ENCODE data around the gene COL2A1.

The COL2A1 gene

GRCh38 chr12:47988073-47989022 is 15.9 kb downstream of the COL2A1 start:
- ATAC-seq, result peak; percentile 25; the same call in 2 of the 3 replicates
- TF ChIP-seq PPARA (CRISPR knock-in tag; IDR thresholded peaks at IDR 0.05; ENCODE audit: borderline replicate concordance) (no peak), BACH2 (CRISPR knock-in tag; IDR thresholded peaks at IDR 0.05; ENCODE audit: borderline replicate concordance) (no peak), ISL1 (CRISPR knock-in tag; IDR thresholded peaks at IDR 0.05) (no peak), GLIS3 (CRISPR knock-in tag; IDR thresholded peaks at IDR 0.05) (no peak)

- ATAC-seq, result no peak; the same call in 2 of the 3 replicates
- TF ChIP-seq CREB5 (CRISPR knock-in tag; IDR thresholded peaks at IDR 0.05; ENCODE audit: low read depth), result no peak
- TF ChIP-seq ZC3H10 (CRISPR knock-in tag; IDR thresholded peaks at IDR 0.05), result no peak
- no peak for TF ChIP-seq PPARA (CRISPR knock-in tag; IDR thresholded peaks at IDR 0.05; ENCODE audit: borderline replicate concordance)
- TF ChIP-seq PATZ1 (CRISPR knock-in tag; IDR thresholded peaks at IDR 0.05; ENCODE audit: borderline replicate concordance), result no peak
- no peak for TF ChIP-seq BACH2 (CRISPR knock-in tag; IDR thresholded peaks at IDR 0.05; ENCODE audit: borderline replicate concordance)
- TF ChIP-seq, protein P1, sequence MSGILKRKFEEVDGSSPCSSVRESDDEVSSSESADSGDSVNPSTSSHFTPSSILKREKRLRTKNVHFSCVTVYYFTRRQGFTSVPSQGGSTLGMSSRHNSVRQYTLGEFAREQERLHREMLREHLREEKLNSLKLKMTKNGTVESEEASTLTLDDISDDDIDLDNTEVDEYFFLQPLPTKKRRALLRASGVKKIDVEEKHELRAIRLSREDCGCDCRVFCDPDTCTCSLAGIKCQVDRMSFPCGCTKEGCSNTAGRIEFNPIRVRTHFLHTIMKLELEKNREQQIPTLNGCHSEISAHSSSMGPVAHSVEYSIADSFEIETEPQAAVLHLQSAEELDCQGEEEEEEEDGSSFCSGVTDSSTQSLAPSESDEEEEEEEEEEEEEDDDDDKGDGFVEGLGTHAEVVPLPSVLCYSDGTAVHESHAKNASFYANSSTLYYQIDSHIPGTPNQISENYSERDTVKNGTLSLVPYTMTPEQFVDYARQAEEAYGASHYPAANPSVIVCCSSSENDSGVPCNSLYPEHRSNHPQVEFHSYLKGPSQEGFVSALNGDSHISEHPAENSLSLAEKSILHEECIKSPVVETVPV (CRISPR knock-in tag; IDR thresholded peaks at IDR 0.05), result no peak
- no peak for TF ChIP-seq ZNF70 (CRISPR knock-in tag; IDR thresholded peaks at IDR 0.05)
- TF ChIP-seq TSHZ2 (CRISPR knock-in tag; IDR thresholded peaks at IDR 0.05), result no peak
- no peak for TF ChIP-seq ZNF8 (CRISPR knock-in tag; IDR thresholded peaks at IDR 0.05)
- no peak for TF ChIP-seq RARB (CRISPR knock-in tag; IDR thresholded peaks at IDR 0.05)
- TF ChIP-seq, protein P2, sequence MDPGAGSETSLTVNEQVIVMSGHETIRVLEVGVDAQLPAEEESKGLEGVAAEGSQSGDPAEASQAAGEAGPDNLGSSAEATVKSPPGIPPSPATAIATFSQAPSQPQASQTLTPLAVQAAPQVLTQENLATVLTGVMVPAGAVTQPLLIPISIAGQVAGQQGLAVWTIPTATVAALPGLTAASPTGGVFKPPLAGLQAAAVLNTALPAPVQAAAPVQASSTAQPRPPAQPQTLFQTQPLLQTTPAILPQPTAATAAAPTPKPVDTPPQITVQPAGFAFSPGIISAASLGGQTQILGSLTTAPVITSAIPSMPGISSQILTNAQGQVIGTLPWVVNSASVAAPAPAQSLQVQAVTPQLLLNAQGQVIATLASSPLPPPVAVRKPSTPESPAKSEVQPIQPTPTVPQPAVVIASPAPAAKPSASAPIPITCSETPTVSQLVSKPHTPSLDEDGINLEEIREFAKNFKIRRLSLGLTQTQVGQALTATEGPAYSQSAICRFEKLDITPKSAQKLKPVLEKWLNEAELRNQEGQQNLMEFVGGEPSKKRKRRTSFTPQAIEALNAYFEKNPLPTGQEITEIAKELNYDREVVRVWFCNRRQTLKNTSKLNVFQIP (CRISPR knock-in tag; IDR thresholded peaks at IDR 0.05; ENCODE audit: borderline replicate concordance, low read depth), result no peak
- no peak for TF ChIP-seq ZFP3 (CRISPR knock-in tag; IDR thresholded peaks at IDR 0.05)
- TF ChIP-seq ZFP30 (CRISPR knock-in tag; IDR thresholded peaks at IDR 0.05), result no peak
- no peak for TF ChIP-seq ISL1 (CRISPR knock-in tag; IDR thresholded peaks at IDR 0.05)
- no peak for TF ChIP-seq GLIS3 (CRISPR knock-in tag; IDR thresholded peaks at IDR 0.05)
- no peak for TF ChIP-seq TCF4 (CRISPR knock-in tag; IDR thresholded peaks at IDR 0.05; ENCODE audit: borderline replicate concordance)
These were observed 16.7 kb downstream of the COL2A1 start for GRCh38 chr12:47987411-47988072.

DNA sequence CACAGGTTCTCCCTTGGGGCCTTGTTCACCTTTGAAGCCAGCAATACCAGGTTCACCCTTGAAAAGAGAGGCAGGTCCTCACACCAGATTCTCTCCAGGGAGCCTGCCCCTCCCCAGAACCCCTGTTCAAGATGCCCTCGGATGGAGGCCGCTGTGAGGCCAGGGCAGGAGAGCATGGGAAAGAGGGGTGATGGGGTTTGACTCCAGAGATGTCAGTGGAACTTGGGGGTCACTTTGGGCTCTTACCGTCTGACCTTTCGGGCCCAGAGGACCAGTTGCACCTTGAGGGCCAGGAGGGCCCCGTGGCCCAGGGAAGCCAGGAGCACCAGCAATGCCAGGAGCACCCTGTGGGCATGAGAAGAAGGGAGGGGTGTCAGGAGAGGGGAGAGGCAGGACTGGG is 17.4 kb downstream of the COL2A1 start:
- no peak for ATAC-seq
- no peak for TF ChIP-seq TSHZ2 (CRISPR knock-in tag; IDR thresholded peaks at IDR 0.05)
- TF ChIP-seq ZC3H10 (CRISPR knock-in tag; IDR thresholded peaks at IDR 0.05), result no peak
- TF ChIP-seq ESRRG (CRISPR knock-in tag; IDR thresholded peaks at IDR 0.05), result no peak
- TF ChIP-seq SNAI2 (CRISPR knock-in tag; IDR thresholded peaks at IDR 0.05), result no peak
- no peak for TF ChIP-seq PPARA (CRISPR knock-in tag; IDR thresholded peaks at IDR 0.05; ENCODE audit: borderline replicate concordance)
- TF ChIP-seq ZFP3 (CRISPR knock-in tag; IDR thresholded peaks at IDR 0.05), result no peak
- TF ChIP-seq GLIS3 (CRISPR knock-in tag; IDR thresholded peaks at IDR 0.05), result no peak
- no peak for TF ChIP-seq CREB5 (CRISPR knock-in tag; IDR thresholded peaks at IDR 0.05; ENCODE audit: low read depth)
- TF ChIP-seq PATZ1 (CRISPR knock-in tag; IDR thresholded peaks at IDR 0.05; ENCODE audit: borderline replicate concordance), result no peak
